Tibial artery (tissue), 4 donors: ENCODE results near the gene MT2A.
A peak's percentile ranks its signal among the peaks of the same experiment; 100 is the strongest.

Experiments
- DNase-seq, 2 donors: peaks; one replicate each; pipeline ENCODE4 v3.0.0-alpha.2; 2019
- H3K27ac ChIP-seq, 2 donors: fragments of 200-600 bp; sonication (generic) in 1 of 2; 1 replicate in 1 of 2; 2 replicates in 1 of 2; pipeline ENCODE4 v1.5.1; 2018 to 2019; ENCODE audit warnings: mild to moderate bottlenecking in 1 of 2
- H3K27me3 ChIP-seq, 2 donors: fragments of 200-600 bp; sonication (generic) in 1 of 2; one replicate each; pipeline versions ENCODE4 v1.5.1 to v1.6.0; 2016 to 2019
- H3K36me3 ChIP-seq, 3 donors: fragments of 200-600 bp; sonication (generic) in 2 of 3; one replicate each; pipeline ENCODE4 v1.5.1; 2016 to 2019; ENCODE audit warnings: mild to moderate bottlenecking in 2 of 3
- H3K4me1 ChIP-seq, 4 donors: fragments of 200-600 bp; sonication (generic) in 2 of 4; 1 replicate in 3 of 4; 2 replicates in 1 of 4; pipeline ENCODE4 v1.5.1; 2016 to 2019
- H3K4me3 ChIP-seq, 2 donors: fragments of 200-600 bp; sonication (generic) in 1 of 2; 1 replicate in 1 of 2; 2 replicates in 1 of 2; pipeline ENCODE4 v1.5.1; 2018 to 2019; ENCODE audit warnings: mild to moderate bottlenecking in 2 of 2
- H3K9me3 ChIP-seq, 3 donors: fragments of 200-600 bp; sonication (generic) in 1 of 3; one replicate each; pipeline ENCODE4 v1.5.1; 2016 to 2019
- intact Hi-C: fragments of 100-400 bp; cut with DNase I; formaldehyde crosslinking; loops from one replicate; pipeline ENCODE4 v1.15.0; 2023; ENCODE audit warnings: low total_unique reads
- TF ChIP-seq, protein P1 (sequence below), 2 experiments: fragments of 200-600 bp in 1 of 2; fragments of 450-650 bp in 1 of 2; IDR thresholded peaks; one replicate each; pipeline ENCODE4 v1.5.1; 2017 to 2019; ENCODE audit warnings: antibody characterized with exemption in 2 of 2, mild to moderate bottlenecking in 1 of 2, moderate library complexity in 1 of 2

The MT2A gene

DNA sequence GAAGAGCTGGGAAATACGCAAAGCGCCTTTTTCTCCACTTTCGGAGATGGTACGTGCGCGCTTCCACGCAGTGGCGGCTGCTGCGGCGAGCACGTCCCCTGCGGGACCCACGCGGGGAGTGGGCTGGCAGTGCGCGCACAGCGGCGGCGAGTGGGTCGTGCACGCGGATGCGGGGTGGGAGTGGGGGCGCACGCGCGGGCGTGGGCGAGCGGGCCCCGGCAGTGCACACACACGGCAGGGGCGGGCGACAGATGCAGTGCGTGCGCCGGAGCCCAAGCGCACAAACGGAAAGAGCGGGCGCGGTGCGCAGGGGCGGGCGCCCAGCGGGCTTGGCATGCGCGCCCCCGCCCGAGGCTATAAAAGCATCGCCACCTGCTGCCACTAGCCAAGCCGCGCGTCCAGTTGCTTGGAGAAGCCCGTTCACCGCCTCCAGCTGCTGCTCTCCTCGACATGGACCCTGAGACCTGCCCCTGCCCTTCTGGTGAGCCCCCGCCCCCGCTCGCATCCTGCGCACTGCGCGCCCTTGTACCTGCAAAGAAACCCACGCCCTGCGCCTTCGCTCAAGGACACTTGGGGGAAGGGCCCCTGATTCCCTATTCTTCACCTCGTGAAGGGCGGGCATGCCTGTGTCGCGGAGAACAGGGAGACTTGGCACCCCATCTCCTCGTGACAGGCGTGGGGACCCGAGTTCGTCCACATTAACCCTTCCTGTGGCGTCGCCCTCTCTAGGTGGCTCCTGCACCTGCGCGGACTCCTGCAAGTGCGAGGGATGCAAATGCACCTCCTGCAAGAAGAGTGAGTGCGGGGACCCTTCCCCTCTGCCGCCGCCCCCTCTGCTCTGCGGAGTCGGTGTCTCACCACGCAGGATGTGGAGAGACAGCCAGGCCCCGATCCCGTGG, 19.0 kb upstream of the MT2A start, which contains the start of gene MT3:
Gene MT3 (plus strand): TSS at position 388 of the 899 bp plus-strand sequence. CDS start 63 bp downstream, at position 451.
- Histone ChIP-seq H3K27me3 (peaks cover 0 to 48% of the 10 kb centered on the region in 2 donors), H3K27ac (no peak within 1 kb of the TSS), H3K9me3 (no peaks in the 10 kb centered on the region), H3K4me3 (peak within 1 kb of the TSS; percentile 29 to 48), H3K4me1 (peaks cover 0 to 12% (median 11%) of the 10 kb centered on the region in 4 donors), H3K36me3 (no peaks in the 10 kb centered on the region)
- TF ChIP-seq, protein P1, sequence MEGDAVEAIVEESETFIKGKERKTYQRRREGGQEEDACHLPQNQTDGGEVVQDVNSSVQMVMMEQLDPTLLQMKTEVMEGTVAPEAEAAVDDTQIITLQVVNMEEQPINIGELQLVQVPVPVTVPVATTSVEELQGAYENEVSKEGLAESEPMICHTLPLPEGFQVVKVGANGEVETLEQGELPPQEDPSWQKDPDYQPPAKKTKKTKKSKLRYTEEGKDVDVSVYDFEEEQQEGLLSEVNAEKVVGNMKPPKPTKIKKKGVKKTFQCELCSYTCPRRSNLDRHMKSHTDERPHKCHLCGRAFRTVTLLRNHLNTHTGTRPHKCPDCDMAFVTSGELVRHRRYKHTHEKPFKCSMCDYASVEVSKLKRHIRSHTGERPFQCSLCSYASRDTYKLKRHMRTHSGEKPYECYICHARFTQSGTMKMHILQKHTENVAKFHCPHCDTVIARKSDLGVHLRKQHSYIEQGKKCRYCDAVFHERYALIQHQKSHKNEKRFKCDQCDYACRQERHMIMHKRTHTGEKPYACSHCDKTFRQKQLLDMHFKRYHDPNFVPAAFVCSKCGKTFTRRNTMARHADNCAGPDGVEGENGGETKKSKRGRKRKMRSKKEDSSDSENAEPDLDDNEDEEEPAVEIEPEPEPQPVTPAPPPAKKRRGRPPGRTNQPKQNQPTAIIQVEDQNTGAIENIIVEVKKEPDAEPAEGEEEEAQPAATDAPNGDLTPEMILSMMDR (IDR thresholded peaks at IDR 0.05): no peak
- no peak for DNase-seq
- intact Hi-C loops: no loop called here

DNA sequence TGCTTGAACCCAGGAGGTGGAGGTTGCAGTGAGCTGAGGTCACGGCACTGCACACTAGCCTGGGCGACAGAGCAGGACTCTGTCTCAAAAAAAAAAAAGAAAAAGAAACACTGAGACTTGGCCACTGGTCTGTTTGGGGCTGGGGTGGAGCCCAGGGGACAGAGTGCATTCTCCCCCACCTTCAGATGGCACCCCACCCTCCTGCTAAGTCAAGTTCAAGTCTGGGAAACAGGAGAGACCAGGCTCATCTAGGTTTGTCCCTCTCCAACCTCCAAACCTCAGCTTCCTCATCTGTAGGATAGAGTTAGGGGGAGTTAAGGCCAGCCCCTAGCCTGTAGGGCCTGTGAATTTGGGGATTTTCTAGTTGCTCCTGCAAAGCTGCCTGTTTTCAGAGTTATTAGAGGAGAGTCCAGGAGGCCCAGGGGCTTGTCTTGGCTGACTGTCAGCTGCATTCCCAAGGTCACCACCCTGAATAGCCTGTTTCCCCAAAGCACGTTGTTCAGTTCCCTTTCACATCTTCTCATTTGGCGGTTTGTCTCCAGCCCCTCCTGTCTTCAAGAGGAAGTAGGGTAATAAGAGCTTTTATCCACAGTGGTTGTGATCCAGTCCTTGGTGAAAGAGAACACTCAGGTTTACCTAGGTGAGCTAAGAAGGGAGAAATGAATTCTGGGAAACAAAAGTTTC, 16.9 kb upstream of the MT2A start:
- intact Hi-C loops: no loop called here
- H3K27me3 ChIP-seq: peaks cover 0 to 45% of the 10 kb centered on the region in 2 donors
- no peaks in the 10 kb centered on the region for H3K36me3 ChIP-seq
- DNase-seq: no peak
- H3K27ac ChIP-seq: no peak overlapping the region
- TF ChIP-seq, protein P1 (IDR thresholded peaks at IDR 0.05): no peak
- H3K4me1 ChIP-seq: peaks cover 0 to 12% (median 11%) of the 10 kb centered on the region in 4 donors
- no peak overlapping the region for H3K4me3 ChIP-seq
- no peaks in the 10 kb centered on the region for H3K9me3 ChIP-seq

DNA sequence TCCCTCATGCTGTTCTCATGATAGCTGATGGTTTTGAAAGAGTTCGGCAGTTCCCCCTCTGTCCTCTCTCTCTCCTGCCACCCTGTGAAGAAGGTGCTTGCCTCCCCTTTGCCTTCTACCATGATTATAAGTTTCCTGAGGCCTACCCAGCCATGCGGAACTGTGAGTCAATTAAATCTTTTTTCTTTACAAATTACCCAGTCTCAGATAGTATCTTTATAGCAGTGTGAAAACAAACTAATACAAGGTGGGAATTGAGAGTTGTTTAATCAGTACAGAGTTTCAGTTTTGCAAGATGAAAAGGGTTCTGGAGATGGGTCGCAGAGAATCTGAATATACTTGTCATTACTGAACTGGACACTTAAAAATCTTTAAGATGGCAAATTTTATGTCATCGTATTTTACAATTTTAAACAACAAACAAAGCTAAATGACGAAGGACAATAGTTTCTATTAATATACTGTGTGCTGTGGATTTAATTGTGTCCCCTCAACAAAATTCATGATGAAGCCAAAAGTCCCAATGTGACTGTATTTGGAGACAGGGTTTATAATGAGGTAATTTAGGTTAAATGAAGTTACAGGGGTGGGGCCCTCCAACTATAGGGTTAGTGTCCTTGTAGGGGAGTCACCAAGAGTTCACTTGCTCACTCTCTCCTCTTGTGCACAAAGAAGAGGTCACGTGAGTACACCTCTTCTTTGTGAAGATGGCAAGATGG, 14.7 kb upstream of the MT2A start:
- TF ChIP-seq, protein P1 (IDR thresholded peaks at IDR 0.05): no peak
- intact Hi-C loops: no loop called here
- Histone ChIP-seq H3K27me3 (peaks cover 0 to 32% of the 10 kb centered on the region in 2 donors), H3K9me3 (no peaks in the 10 kb centered on the region), H3K36me3 (no peaks in the 10 kb centered on the region), H3K4me1 (peaks cover 0 to 12% (median 11%) of the 10 kb centered on the region in 4 donors), H3K27ac (no peak overlapping the region), H3K4me3 (no peak overlapping the region)
- no peak for DNase-seq

DNA sequence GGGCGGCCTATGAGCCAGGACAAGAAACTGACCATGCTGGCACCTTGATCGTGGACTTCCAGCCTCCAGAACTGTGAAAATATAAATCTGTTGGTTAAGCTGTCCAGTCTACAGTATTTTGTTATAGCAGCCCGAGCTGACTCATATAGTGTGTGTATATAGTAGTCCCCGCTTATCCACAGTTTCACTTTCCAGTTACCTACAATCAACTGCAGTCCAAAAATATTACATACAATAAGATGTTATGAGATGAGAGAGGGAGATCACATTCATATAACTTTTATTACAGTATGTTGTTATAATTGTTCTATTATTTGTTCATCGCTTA, 14.1 kb upstream of the MT2A start:
- Histone ChIP-seq H3K27ac (no peak overlapping the region), H3K4me3 (no peak overlapping the region), H3K9me3 (no peaks in the 10 kb centered on the region), H3K36me3 (no peaks in the 10 kb centered on the region), H3K27me3 (peaks cover 0 to 27% of the 10 kb centered on the region in 2 donors), H3K4me1 (peaks cover 0 to 7% (median 6%) of the 10 kb centered on the region in 4 donors)
- DNase-seq: no peak
- TF ChIP-seq, protein P1 (IDR thresholded peaks at IDR 0.05): no peak
- intact Hi-C loops: no loop called here

DNA sequence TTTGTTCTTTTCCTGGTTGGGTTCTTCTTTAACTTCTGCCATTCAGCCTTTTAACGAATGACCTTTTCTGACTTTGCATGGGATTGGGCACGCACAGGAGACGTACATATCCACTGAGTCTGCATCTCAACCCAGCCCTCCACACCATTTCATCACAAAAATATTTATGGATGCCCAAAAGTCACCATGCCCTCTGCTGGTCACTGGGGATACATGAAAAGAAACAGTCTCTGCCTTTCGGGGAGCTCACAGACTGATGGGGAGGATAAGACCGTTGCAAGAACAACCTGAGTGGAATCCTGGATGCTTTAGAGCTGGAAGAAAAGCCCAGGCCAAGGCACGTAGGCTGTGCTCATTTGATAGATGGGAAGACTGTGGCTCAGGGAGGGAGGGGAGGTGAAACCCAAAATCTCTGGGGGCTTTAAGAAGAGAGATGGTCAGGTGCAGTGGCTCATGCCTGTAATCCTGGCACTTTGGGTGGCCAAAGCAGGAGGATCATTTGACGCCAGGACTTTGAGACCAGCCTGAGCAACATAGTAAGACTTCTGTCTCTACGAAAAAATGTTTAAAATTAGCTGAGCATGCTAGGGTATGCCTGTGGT, 7.9 kb upstream of the MT2A start:
- DNase-seq: peak in 1 of 2 donors; percentile 46
- intact Hi-C loops: loop anchor here (5.0 kb wide), 2 partner anchors 83 to 102 kb away; no protein-coding TSS in a partner anchor
- Histone ChIP-seq H3K36me3 (no peaks in the 10 kb centered on the region), H3K4me1 (peaks cover 0 to 2% (median 0%) of the 10 kb centered on the region in 4 donors), H3K27ac (no peak overlapping the region), H3K4me3 (no peak overlapping the region), H3K27me3 (peaks cover 0 to 3% of the 10 kb centered on the region in 2 donors), H3K9me3 (no peaks in the 10 kb centered on the region)
- TF ChIP-seq, protein P1 (IDR thresholded peaks at IDR 0.05): peak; percentile 55 to 64
